ENCODE data around the gene REV3L.

Gene REV3L, protein sequence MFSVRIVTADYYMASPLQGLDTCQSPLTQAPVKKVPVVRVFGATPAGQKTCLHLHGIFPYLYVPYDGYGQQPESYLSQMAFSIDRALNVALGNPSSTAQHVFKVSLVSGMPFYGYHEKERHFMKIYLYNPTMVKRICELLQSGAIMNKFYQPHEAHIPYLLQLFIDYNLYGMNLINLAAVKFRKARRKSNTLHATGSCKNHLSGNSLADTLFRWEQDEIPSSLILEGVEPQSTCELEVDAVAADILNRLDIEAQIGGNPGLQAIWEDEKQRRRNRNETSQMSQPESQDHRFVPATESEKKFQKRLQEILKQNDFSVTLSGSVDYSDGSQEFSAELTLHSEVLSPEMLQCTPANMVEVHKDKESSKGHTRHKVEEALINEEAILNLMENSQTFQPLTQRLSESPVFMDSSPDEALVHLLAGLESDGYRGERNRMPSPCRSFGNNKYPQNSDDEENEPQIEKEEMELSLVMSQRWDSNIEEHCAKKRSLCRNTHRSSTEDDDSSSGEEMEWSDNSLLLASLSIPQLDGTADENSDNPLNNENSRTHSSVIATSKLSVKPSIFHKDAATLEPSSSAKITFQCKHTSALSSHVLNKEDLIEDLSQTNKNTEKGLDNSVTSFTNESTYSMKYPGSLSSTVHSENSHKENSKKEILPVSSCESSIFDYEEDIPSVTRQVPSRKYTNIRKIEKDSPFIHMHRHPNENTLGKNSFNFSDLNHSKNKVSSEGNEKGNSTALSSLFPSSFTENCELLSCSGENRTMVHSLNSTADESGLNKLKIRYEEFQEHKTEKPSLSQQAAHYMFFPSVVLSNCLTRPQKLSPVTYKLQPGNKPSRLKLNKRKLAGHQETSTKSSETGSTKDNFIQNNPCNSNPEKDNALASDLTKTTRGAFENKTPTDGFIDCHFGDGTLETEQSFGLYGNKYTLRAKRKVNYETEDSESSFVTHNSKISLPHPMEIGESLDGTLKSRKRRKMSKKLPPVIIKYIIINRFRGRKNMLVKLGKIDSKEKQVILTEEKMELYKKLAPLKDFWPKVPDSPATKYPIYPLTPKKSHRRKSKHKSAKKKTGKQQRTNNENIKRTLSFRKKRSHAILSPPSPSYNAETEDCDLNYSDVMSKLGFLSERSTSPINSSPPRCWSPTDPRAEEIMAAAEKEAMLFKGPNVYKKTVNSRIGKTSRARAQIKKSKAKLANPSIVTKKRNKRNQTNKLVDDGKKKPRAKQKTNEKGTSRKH (N-terminal part only)

DNA sequence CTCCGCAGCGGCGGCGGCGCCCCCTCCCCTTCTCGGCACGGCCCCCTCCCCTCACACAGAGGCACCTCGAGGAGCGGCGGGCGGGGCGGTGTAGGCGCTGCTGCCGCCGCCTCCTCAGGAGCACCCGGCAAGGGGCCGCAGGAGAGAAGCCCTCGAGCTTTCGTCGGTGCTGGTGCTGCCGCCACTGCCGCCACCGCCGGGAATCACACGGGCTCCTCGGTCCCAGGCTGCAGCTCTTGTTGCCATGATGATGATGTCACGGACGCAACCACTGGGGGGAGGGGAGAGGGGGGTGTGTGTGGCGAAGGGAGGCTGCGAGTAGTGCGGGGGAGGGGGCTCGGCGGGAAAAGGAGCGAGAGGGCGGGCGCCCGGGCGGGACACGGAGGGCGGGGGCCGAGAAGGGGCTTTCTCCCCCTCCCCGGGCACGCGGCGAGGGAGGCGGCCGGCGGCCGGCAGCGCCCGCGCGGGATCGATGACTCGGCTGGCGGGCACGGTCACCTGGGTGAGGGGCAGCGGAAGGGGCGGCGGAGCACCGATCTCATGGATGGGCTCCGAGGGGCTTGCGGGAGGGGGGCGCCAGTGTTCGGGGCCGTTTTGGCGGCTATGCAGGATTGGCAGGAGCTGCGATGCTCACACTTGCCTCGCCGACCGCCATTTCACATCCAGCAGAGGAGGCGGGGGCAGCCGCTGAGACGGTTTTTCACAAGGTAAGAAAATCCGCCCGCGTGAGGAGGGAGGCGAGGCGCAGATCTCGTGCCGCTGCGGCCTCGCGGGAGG, at the start of gene REV3L:
Gene REV3L, minus strand, starts transcription at position 260 of the 777 bp plus-strand sequence. CDS start 330 bp downstream, outside the sequence.
- no peaks in the 10 kb centered on the region for H3K36me3 ChIP-seq (ENCODE audit: insufficient read depth, low read length)
- H3K4me1 ChIP-seq (ENCODE audit: insufficient read depth, low read length): peaks cover 15% of the 10 kb centered on the region
- H3K9me3 ChIP-seq (ENCODE audit: control insufficient read depth, insufficient read depth, low read length): no peaks in the 10 kb centered on the region; the same call in 1 of the 2 replicates
- H3K9ac ChIP-seq (ENCODE audit: low read depth, low read length): peak within 1 kb of the TSS; percentile 77

DNA sequence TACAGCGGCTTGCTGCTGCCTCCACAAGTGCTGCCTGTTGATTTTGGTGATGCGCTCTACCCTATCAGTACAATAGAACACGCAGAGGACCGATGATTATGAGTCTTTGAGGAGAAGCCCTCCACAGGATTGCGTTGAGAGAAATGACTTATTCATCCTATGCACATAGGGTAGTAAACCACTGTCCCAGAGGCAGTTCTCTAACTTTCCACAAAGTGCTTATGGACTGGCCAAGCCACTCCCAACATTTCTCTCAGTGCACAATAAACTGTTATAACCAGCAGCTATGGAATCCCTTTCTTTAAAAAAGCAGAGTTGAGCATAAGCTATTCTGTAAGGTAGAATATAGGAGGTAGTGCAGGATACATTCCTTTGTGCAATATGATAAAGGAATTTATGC, 48.2 kb upstream of the REV3L start:
- peaks cover 6% of the 10 kb centered on the region for H3K4me1 ChIP-seq (ENCODE audit: insufficient read depth, low read length)
- no peaks in the 10 kb centered on the region for H3K9me3 ChIP-seq (ENCODE audit: control insufficient read depth, insufficient read depth, low read length)

DNA sequence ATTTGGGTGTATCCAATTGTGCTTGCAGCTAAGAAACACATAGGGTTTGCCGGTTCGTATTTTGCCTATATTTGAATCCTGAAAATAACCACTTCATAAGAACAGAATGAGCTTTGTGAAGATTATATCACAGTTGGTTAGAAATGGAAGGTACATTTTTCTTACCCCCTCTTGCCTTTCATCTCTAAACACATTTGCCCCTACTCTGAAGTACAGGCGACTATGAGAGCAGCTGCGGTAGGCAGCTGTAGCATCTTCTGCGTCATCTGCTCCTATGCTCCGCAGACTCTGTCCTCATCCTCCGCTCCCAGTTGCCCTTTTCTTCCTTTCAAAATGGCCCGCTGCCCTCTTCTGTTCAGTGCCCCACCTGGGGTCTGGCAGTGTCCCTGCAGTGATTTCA, 47.6 kb upstream of the REV3L start:
- Histone ChIP-seq H3K9ac (ENCODE audit: low read depth, low read length) (no peak overlapping the region), H3K9me3 (ENCODE audit: control insufficient read depth, insufficient read depth, low read length) (no peaks in the 10 kb centered on the region), H3K36me3 (ENCODE audit: insufficient read depth, low read length) (no peaks in the 10 kb centered on the region), H3K4me1 (ENCODE audit: insufficient read depth, low read length) (peaks cover 6% of the 10 kb centered on the region)

More for the DNA sequence above, 48.2 kb upstream of the REV3L start:
- Histone ChIP-seq H3K9ac (ENCODE audit: low read depth, low read length) (no peak overlapping the region), H3K36me3 (ENCODE audit: insufficient read depth, low read length) (no peaks in the 10 kb centered on the region)

DNA sequence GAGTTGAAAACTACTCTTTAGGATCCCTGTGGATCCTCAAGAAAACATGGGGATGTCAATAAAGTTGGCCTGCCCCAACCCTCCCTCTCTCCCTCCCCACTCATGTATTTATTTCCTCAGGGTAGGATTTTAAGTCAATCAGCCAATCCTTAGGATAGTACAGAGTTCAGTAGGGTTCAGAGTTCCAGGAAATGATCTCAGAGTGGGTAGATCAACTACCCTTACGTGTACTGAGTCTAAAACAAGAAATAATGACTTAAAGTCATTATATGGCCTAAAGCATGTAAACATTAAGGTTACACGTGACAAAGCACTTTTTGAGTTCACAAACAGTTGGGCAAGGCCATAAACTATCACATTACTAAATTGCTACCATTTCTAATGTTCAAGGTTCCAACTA, 47.2 kb upstream of the REV3L start:
- Histone ChIP-seq H3K9me3 (ENCODE audit: control insufficient read depth, insufficient read depth, low read length) (no peaks in the 10 kb centered on the region), H3K9ac (ENCODE audit: low read depth, low read length) (no peak overlapping the region), H3K36me3 (ENCODE audit: insufficient read depth, low read length) (no peaks in the 10 kb centered on the region), H3K4me1 (ENCODE audit: insufficient read depth, low read length) (peaks cover 6% of the 10 kb centered on the region)

DNA sequence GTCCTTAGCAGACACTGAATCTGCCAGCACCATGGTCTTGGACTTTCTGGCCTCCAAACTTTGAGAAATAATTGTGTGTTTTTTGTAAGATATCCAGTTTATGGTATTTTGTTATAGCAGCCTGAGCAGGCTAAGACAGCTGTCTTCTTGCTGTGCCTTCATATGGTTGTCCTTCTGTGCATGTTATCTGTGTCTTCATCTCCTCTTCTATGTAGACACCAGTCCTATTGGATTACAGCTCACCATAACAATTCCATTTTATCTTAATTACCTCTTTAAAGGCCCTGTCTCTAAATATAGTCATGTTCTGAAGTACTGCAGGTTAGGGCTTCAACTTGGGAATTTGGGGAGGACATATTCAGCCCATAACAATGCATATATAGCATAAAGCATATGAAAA, 44.3 kb upstream of the REV3L start:
- Histone ChIP-seq H3K4me1 (ENCODE audit: insufficient read depth, low read length) (peaks cover 7% of the 10 kb centered on the region), H3K9me3 (ENCODE audit: control insufficient read depth, insufficient read depth, low read length) (no peaks in the 10 kb centered on the region), H3K36me3 (ENCODE audit: insufficient read depth, low read length) (no peaks in the 10 kb centered on the region), H3K9ac (ENCODE audit: low read depth, low read length) (no peak overlapping the region)

DNA sequence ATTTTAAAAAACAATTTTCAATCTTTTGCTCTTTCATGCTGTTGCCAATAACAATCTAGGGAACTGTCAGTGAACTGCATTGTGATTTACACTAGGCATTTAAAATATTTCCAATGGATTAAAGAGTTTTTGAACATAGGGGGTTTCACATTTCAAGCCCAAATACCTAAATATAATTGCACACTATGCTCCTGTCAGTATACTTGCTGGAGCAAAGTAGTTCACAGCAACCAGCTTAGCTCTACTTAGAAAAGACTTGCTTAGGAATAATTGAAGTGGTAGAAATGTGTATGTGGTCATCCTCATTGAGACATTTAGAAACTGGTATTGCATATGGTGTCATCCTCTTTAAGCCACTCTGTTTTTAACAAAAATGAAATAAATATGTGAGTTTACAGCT, 41.7 kb upstream of the REV3L start:
- H3K9me3 ChIP-seq (ENCODE audit: control insufficient read depth, insufficient read depth, low read length): no peaks in the 10 kb centered on the region
- peaks cover 7% of the 10 kb centered on the region for H3K4me1 ChIP-seq (ENCODE audit: insufficient read depth, low read length)
- H3K9ac ChIP-seq (ENCODE audit: low read depth, low read length): no peak overlapping the region
- no peaks in the 10 kb centered on the region for H3K36me3 ChIP-seq (ENCODE audit: insufficient read depth, low read length)

DNA sequence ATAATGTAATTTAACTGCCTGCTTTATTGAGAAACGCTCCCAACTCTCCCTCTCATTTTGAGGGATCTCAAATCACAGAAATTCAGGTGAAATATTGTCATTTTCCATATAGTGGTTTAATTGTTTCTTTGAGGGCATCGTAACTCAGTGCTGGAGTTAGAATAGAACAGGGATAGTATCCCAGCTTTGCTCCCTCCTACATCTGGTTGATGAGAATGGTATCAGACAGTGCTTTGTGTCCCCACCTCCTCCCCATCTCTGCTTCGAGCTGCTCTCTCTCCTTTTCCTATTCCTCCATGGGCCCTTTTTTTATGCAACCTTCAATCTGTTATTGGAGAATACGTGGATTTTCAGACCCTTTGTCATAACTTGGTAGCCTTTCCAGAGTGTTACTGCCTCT, 41.2 kb upstream of the REV3L start:
- no peaks in the 10 kb centered on the region for H3K36me3 ChIP-seq (ENCODE audit: insufficient read depth, low read length)
- no peak overlapping the region for H3K9ac ChIP-seq (ENCODE audit: low read depth, low read length)
- peaks cover 7% of the 10 kb centered on the region for H3K4me1 ChIP-seq (ENCODE audit: insufficient read depth, low read length)
- H3K9me3 ChIP-seq (ENCODE audit: control insufficient read depth, insufficient read depth, low read length): no peaks in the 10 kb centered on the region

DNA sequence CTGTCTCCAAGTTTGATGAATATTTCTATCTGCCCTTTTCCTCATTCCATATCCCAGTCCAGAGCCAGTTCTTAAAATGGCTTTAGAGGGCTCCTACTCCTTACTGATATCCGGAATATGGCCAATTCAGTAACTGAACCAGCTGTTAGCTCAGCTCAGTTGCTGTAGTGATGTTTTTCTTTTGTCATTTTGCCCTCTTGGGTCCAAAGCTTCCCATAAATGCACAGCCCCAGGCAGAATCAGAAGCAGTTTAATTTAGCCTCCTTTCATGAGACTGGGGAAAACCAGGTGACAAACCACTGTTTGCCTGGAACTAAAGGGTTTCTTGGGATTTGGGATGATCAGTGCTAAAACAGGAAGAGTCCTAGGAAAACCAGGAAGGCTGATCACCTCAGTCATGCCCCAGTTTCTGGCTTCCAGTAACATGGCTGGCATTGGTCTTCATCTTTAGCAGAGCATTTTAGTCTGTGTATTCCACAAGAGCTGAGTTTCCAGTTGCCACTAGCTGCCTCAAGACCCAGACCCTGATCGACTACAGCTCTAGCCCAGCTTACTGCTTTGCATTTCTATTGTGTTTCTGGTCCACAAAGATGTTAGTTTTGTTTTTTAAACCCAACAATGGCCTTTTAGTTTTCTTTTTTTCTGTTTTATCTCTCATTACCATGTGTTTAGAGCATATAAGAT, 40.6 kb upstream of the REV3L start:
- no peak overlapping the region for H3K9ac ChIP-seq (ENCODE audit: low read depth, low read length)
- no peaks in the 10 kb centered on the region for H3K9me3 ChIP-seq (ENCODE audit: control insufficient read depth, insufficient read depth, low read length)
- peaks cover 7% of the 10 kb centered on the region for H3K4me1 ChIP-seq (ENCODE audit: insufficient read depth, low read length)
- no peaks in the 10 kb centered on the region for H3K36me3 ChIP-seq (ENCODE audit: insufficient read depth, low read length)

DNA sequence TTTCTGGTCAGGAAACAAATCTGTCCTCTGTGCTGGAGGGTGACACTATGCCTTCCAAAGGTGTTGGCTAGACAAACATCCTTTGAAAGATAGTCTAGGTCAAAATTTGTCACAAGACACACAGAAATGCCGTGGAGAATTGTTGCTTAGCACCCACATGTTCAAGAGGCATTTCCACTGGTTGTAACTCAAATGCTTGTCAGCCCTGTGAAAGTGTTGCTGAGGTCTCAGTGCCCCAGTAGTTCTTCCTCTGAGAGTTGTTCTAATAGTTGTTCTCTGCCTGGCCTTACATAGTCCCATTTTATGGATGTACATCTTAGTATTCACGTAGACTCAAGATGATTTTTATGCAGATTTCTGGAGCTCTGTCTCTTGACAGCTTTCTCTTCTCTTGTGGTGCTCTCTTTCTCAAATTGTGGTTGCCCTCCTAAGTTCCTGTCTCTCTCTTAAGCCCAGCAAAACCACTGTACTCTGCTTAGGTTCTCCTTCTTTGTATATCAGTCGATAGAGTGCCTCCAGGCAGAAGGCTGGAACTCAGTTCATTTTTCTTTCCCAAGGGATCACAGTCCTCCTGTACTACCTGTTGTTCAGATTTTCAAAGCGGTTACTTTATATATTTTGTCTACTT, 39.5 kb upstream of the REV3L start:
- H3K9me3 ChIP-seq (ENCODE audit: control insufficient read depth, insufficient read depth, low read length): no peaks in the 10 kb centered on the region
- H3K4me1 ChIP-seq (ENCODE audit: insufficient read depth, low read length): peaks cover 15% of the 10 kb centered on the region
- H3K9ac ChIP-seq (ENCODE audit: low read depth, low read length): no peak overlapping the region
- no peaks in the 10 kb centered on the region for H3K36me3 ChIP-seq (ENCODE audit: insufficient read depth, low read length)

DNA sequence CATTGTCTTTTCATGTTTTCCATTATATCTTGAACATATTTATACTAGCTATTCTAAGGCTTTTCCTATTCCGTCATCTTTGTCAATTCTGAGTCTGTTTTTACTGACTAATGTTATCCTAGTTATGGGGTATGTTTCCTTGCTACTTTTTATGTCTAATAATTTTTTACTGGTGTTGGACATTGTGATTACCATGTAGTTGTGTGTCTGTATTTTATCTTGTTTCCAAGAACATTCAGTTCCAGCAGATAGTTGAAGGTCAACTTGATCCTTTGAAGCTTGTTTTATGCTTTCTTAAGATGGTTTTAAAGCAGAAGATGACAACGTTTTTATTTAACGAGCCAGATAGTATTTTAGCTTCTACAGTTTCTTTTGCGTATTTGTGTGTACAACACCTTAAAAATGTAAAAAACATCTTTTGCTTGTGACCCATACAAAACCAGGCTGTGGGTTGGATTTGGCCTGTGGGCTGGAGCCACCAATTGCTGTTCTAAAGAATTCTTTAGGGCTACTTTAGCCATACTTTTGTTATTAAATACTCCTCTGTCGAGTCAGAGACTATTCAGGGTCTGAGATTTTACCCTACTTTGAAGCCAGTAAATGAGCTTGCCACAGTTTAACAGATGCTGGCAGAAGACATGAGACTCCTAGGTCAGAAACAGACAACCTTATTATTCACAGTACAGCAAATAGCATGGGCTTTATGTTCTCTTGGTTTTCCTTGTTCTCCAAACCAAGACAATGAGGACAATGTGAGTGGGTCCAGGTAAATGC, 38.7 kb upstream of the REV3L start:
- Histone ChIP-seq H3K36me3 (ENCODE audit: insufficient read depth, low read length) (no peaks in the 10 kb centered on the region), H3K4me1 (ENCODE audit: insufficient read depth, low read length) (peaks cover 16% of the 10 kb centered on the region), H3K9ac (ENCODE audit: low read depth, low read length) (no peak overlapping the region), H3K9me3 (ENCODE audit: control insufficient read depth, insufficient read depth, low read length) (no peaks in the 10 kb centered on the region)

DNA sequence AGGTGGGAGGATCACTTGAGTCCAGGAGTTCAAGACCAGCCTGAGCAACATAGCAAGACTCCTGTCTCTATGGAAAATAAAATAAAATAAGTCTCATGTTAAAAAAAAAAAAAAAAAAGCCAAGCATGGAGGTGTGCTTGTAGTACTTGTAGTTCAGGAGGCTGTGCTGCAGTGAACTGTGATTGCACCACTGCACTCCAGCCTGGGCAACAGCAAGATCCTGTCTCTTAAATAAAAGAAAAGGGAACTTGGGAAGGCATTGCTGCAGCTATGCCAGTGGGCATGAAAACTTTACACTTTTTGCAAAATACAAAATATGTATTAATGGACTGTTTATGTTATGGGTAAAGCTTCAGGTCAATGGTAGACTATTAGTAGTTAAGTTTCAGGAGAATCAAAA, 37.5 kb upstream of the REV3L start:
- Histone ChIP-seq H3K4me1 (ENCODE audit: insufficient read depth, low read length) (peaks cover 16% of the 10 kb centered on the region), H3K9me3 (ENCODE audit: control insufficient read depth, insufficient read depth, low read length) (no peaks in the 10 kb centered on the region), H3K36me3 (ENCODE audit: insufficient read depth, low read length) (no peaks in the 10 kb centered on the region), H3K9ac (ENCODE audit: low read depth, low read length) (no peak overlapping the region)

DNA sequence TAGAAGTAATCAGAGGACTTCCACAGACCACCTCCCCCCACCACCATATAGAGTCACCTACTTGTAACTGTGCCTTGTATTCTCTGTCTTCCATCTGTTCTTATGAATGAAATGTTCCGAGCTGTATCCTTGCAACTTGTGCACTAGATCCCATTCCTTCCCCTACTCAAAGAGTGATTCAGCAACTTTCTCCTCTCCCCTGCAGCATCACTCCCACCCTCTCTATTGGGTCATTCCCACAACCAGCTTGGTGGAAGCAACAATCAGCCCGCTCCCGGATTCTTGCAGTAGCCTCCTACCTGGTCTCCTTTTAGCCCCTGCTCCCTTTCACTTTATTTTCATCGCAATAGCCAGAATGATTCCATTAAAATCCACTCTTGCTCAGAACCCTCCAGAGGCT, 34.9 kb upstream of the REV3L start:
- peaks cover 9% of the 10 kb centered on the region for H3K4me1 ChIP-seq (ENCODE audit: insufficient read depth, low read length)

More for the DNA sequence above, 34.9 kb upstream of the REV3L start:
- H3K36me3 ChIP-seq (ENCODE audit: insufficient read depth, low read length): no peaks in the 10 kb centered on the region
- no peak overlapping the region for H3K9ac ChIP-seq (ENCODE audit: low read depth, low read length)
- no peaks in the 10 kb centered on the region for H3K9me3 ChIP-seq (ENCODE audit: control insufficient read depth, insufficient read depth, low read length)

Measured in ES-I3 (cell line).